Measurements from ENCODE around the gene SCRN3. TPM values are rescaled to one million over a fixed set of nuclear protein-coding genes. Genes with fewer than 3 reads are reported as not detected.

SCRN3 gene
- total RNA-seq, 1 experiment from 2014 or later = 7.7 TPM

DNA sequence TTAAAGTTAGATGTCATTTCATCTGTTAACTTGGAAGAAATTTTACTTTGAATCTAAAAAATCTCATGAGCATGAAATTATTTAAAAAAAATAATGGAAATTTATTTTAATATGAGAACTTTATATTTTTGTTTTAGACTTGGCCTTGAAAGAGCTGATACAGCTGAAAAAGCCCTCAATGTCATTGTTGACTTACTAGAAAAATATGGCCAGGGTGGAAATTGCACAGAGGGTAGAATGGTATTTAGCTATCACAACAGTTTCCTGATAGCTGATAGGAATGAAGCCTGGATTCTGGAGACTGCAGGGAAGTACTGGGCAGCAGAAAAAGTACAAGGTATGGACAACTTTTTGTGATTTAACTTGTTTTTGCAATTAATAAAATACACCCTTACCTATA, 5.3 kb downstream of the SCRN3 start:
- Histone ChIP-seq H3K4me3 (replicated peaks in 1 of 2; ENCODE audit: low read depth in 1 of 2, low read length in 2 of 2) (no peak overlapping the region), H4K20me1 (ENCODE audit: insufficient read depth) (no peaks in the 10 kb centered on the region), H3K36me3 (ENCODE audit: control insufficient read depth in 1 of 2, insufficient read depth in 2 of 2, low read length in 2 of 2) (no peaks in the 10 kb centered on the region), H3K9me2 (ENCODE audit: insufficient read depth) (no peaks in the 10 kb centered on the region), H3K79me2 (ENCODE audit: insufficient read depth, low read length) (no peaks in the 10 kb centered on the region), H2AFZ (ENCODE audit: low read depth, low read length, poor library complexity, severe bottlenecking) (no peak overlapping the region), H3K4me2 (ENCODE audit: low read length) (no peak overlapping the region), H3K9me3 (ENCODE audit: control insufficient read depth in 1 of 2, insufficient read depth in 1 of 2, low read depth in 1 of 2, low read length in 2 of 2) (no peaks in the 10 kb centered on the region), H3K27me3 (ENCODE audit: insufficient read depth, low read length) (no peaks in the 10 kb centered on the region), H3K4me1 (ENCODE audit: control insufficient read depth in 1 of 2, insufficient read depth in 2 of 2, low read length in 2 of 2) (peaks cover 0 to 3% of the 10 kb centered on the region in 2 experiments; a peak in 1 of 4 replicates), H3K9ac (ENCODE audit: low read length) (no peak overlapping the region), H3K27ac (ENCODE audit: low read depth, low read length) (no peak overlapping the region)
- no peak for ATAC-seq
- intact Hi-C loops (cut with micrococcal nuclease) = no loop called here
- TF ChIP-seq ZNF274 (IDR thresholded peaks at IDR 0.05; ENCODE audit: low read depth, low read length) = no peak
- TF ChIP-seq, protein P1, sequence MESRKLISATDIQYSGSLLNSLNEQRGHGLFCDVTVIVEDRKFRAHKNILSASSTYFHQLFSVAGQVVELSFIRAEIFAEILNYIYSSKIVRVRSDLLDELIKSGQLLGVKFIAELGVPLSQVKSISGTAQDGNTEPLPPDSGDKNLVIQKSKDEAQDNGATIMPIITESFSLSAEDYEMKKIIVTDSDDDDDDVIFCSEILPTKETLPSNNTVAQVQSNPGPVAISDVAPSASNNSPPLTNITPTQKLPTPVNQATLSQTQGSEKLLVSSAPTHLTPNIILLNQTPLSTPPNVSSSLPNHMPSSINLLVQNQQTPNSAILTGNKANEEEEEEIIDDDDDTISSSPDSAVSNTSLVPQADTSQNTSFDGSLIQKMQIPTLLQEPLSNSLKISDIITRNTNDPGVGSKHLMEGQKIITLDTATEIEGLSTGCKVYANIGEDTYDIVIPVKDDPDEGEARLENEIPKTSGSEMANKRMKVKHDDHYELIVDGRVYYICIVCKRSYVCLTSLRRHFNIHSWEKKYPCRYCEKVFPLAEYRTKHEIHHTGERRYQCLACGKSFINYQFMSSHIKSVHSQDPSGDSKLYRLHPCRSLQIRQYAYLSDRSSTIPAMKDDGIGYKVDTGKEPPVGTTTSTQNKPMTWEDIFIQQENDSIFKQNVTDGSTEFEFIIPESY (IDR thresholded peaks at IDR 0.05; ENCODE audit: extremely low read depth, insufficient replicate concordance, low read length) = no peak
- TF ChIP-seq FOSL1 (IDR thresholded peaks at IDR 0.05; ENCODE audit: low read depth) = no peak
- BruUV-seq (replicated peaks) = no TSS peak
- ChIA-PET CTCF (no interaction called here), POLR2A (no interaction called here), RAD21 (ENCODE audit: low non-redundant PET in 1 of 2, low total read pairs in 2 of 2, uncharacterized antibody in 2 of 2, unreplicated experiment in 2 of 2) (no interaction called here)
- no peak for DNase-seq (ENCODE audit: low read depth, low spot score)

DNA sequence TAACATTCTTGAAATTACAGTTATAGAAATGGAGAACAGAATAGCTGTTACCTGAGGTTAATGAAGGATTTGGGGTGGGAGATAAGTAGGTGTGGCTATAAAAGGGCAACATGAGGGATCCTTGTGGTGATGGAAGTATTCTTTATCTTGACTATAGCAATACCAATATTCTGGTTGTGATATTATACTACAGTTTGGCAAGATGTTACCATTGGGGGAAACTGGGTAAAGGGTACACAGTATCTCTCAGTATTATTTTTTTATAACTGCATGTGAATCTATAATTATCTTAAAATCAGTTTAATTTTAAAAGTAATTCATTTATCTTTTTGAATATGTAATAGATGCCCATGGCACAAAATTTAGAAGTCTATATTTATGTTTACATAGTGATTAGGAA, 8.1 kb downstream of the SCRN3 start:
- no peak for DNase-seq (ENCODE audit: low read depth, low spot score)
- intact Hi-C loops (cut with micrococcal nuclease) = no loop called here

More for the DNA sequence above, 8.1 kb downstream of the SCRN3 start:
- CTCF ChIA-PET = no interaction called here
- no peak for ATAC-seq
- Histone ChIP-seq H3K9me2 (ENCODE audit: insufficient read depth) (no peaks in the 10 kb centered on the region), H3K4me1 (ENCODE audit: control insufficient read depth in 1 of 2, insufficient read depth in 2 of 2, low read length in 2 of 2) (no peaks in the 10 kb centered on the region), H2AFZ (ENCODE audit: low read depth, low read length, poor library complexity, severe bottlenecking) (no peak overlapping the region), H3K79me2 (ENCODE audit: insufficient read depth, low read length) (no peaks in the 10 kb centered on the region), H3K4me3 (replicated peaks in 1 of 2; ENCODE audit: low read depth in 1 of 2, low read length in 2 of 2) (no peak overlapping the region), H3K9ac (ENCODE audit: low read length) (no peak overlapping the region), H3K27ac (ENCODE audit: low read depth, low read length) (no peak overlapping the region), H3K4me2 (ENCODE audit: low read length) (no peak overlapping the region), H3K9me3 (ENCODE audit: control insufficient read depth in 1 of 2, insufficient read depth in 1 of 2, low read depth in 1 of 2, low read length in 2 of 2) (no peaks in the 10 kb centered on the region), H3K36me3 (ENCODE audit: control insufficient read depth in 1 of 2, insufficient read depth in 2 of 2, low read length in 2 of 2) (no peaks in the 10 kb centered on the region), H3K27me3 (ENCODE audit: insufficient read depth, low read length) (no peaks in the 10 kb centered on the region), H4K20me1 (ENCODE audit: insufficient read depth) (no peaks in the 10 kb centered on the region)
- RAD21 ChIA-PET (ENCODE audit: low non-redundant PET in 1 of 2, low total read pairs in 2 of 2, uncharacterized antibody in 2 of 2, unreplicated experiment in 2 of 2) = no interaction called here
- TF ChIP-seq POLR2AphosphoS5 (IDR thresholded peaks at IDR 0.05; ENCODE audit: low read depth, low read length) (no peak), SRF (IDR thresholded peaks at IDR 0.05; ENCODE audit: low read depth) (no peak), JUND (IDR thresholded peaks at IDR 0.05) (no peak), EZH2phosphoT487 (IDR thresholded peaks at IDR 0.05; ENCODE audit: borderline replicate concordance) (no peak), EZH2 (IDR thresholded peaks at IDR 0.05) (no peak)
- TF ChIP-seq, protein P1 (IDR thresholded peaks at IDR 0.05; ENCODE audit: extremely low read depth, insufficient replicate concordance, low read length) = no peak
- TF ChIP-seq, protein P2, sequence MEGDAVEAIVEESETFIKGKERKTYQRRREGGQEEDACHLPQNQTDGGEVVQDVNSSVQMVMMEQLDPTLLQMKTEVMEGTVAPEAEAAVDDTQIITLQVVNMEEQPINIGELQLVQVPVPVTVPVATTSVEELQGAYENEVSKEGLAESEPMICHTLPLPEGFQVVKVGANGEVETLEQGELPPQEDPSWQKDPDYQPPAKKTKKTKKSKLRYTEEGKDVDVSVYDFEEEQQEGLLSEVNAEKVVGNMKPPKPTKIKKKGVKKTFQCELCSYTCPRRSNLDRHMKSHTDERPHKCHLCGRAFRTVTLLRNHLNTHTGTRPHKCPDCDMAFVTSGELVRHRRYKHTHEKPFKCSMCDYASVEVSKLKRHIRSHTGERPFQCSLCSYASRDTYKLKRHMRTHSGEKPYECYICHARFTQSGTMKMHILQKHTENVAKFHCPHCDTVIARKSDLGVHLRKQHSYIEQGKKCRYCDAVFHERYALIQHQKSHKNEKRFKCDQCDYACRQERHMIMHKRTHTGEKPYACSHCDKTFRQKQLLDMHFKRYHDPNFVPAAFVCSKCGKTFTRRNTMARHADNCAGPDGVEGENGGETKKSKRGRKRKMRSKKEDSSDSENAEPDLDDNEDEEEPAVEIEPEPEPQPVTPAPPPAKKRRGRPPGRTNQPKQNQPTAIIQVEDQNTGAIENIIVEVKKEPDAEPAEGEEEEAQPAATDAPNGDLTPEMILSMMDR (IDR thresholded peaks at IDR 0.05 in 2 of 3, conservative IDR thresholded peaks at IDR 0.05 in 1 of 3; ENCODE audit: borderline replicate concordance in 1 of 3, insufficient read depth in 1 of 3, low read depth in 2 of 3, low read length in 2 of 3) = no peak
- POLR2A ChIA-PET = no interaction called here
- no TSS peak for BruUV-seq (replicated peaks)

Data from HCT116 (cell line).